ENCODE measurements around the gene FAM107B.

GRCh38 chr10:14806318-14806717 lies 31.6 kb upstream of the FAM107B start:
- no peak for TF ChIP-seq CTCF (IDR thresholded peaks at IDR 0.05)
- no peak for TF ChIP-seq EP300 (IDR thresholded peaks at IDR 0.05)
